Stimulated activated CD8-positive, alpha-beta memory T cell treated with anti-CD3 and anti-CD28 coated beads, Interleukin-15, amount 100 ng/mL, for 48 hours (primary cell): Measurements from ENCODE around the gene EHMT2.
"Not testable (repeated sequence)": the region's sequence is repeated elsewhere in the genome, so short reads cannot be mapped to it uniquely, and the experiment has no call there.

Experiments used
- DNase-seq, 2 donors: peaks; one replicate each; pipeline ENCODE4 v3.0.0-alpha.2; 2020; ENCODE audit warnings: low read depth in 2 of 2

Gene EHMT2

GRCh38 chr6:31897612-31898382, at the start of gene EHMT2:
EHMT2 (minus strand) TSS chr6:31897698; CDS start chr6:31897677, 21 bp downstream.
- peak; percentile 81 to 83 for DNase-seq

- DNase-seq, result no peak
Measured at GRCh38 chr6:31947070-31947675, 49.7 kb upstream of the EHMT2 start.

- no peak for DNase-seq
Measured at GRCh38 chr6:31946370-31946885, 48.9 kb upstream of the EHMT2 start.

GRCh38 chr6:31945507-31946369, 48.2 kb upstream of the EHMT2 start, which contains the start of gene CFB:
CFB (plus strand) TSS chr6:31946095; CDS start chr6:31946222, 127 bp downstream.
- DNase-seq, result no peak

- DNase-seq, result no peak
Measured at GRCh38 chr6:31945154-31945506, 47.6 kb upstream of the EHMT2 start.

- DNase-seq, result no peak
Measured at GRCh38 chr6:31943742-31944141, 46.2 kb upstream of the EHMT2 start.

- DNase-seq, result no peak
Measured at GRCh38 chr6:31940256-31940664, 42.8 kb upstream of the EHMT2 start.

- no peak for DNase-seq
Measured at GRCh38 chr6:31935823-31936222, 38.3 kb upstream of the EHMT2 start.

GRCh38 chr6:31935021-31935420, 37.5 kb upstream of the EHMT2 start:
- no peak for DNase-seq

- DNase-seq, result no peak
Measured at GRCh38 chr6:31933537-31933936, 36.0 kb upstream of the EHMT2 start.

GRCh38 chr6:31932137-31932536, 34.6 kb upstream of the EHMT2 start:
- DNase-seq, result not testable (repeated sequence)

GRCh38 chr6:31930962-31931361, 33.5 kb upstream of the EHMT2 start:
- no peak for DNase-seq

GRCh38 chr6:31928672-31928939, 31.1 kb upstream of the EHMT2 start:
- no peak for DNase-seq

- DNase-seq, result no peak
Measured at GRCh38 chr6:31927863-31928671, 30.6 kb upstream of the EHMT2 start.

- no peak for DNase-seq
Measured at GRCh38 chr6:31927242-31927862, 29.9 kb upstream of the EHMT2 start, which contains the start of gene C2. C2 (plus strand) TSS chr6:31927717; CDS start chr6:31927753, 36 bp downstream.

GRCh38 chr6:31922942-31923341, 25.4 kb upstream of the EHMT2 start:
- no peak for DNase-seq

GRCh38 chr6:31920811-31921210, 23.3 kb upstream of the EHMT2 start:
- DNase-seq, result no peak

GRCh38 chr6:31919624-31920303, 22.3 kb upstream of the EHMT2 start:
- no peak for DNase-seq

- DNase-seq, result no peak
Measured at GRCh38 chr6:31918069-31918720, 20.7 kb upstream of the EHMT2 start.

GRCh38 chr6:31915756-31916155, 18.3 kb upstream of the EHMT2 start:
- DNase-seq, result no peak
